HCT116 (cell line): ENCODE results near the gene COPS9.

ENCODE experiments used
- CEBPB ChIP-seq: IDR thresholded peaks from 2 replicates; pipeline ENCODE4 v1.6.1; 2012; ENCODE audit warnings: low read depth
- POLR2A ChIP-seq: IDR thresholded peaks from 2 replicates; pipeline ENCODE4 v1.7.0; 2011; ENCODE audit warnings: borderline replicate concordance; ENCODE audit not compliant: insufficient read depth, insufficient read length; ENCODE audit errors: extremely low read depth
- POLR2AphosphoS5 ChIP-seq: IDR thresholded peaks from 2 replicates; pipeline ENCODE4 v1.6.1; 2011; ENCODE audit warnings: mild to moderate bottlenecking, low read depth, low read length, moderate library complexity
- SIN3A ChIP-seq: IDR thresholded peaks from 2 replicates; pipeline ENCODE4 v1.6.1; 2012; ENCODE audit warnings: low read depth
- SP1 ChIP-seq: IDR thresholded peaks from 2 replicates; pipeline ENCODE4 v1.6.1; 2012; ENCODE audit warnings: low read depth
- YY1 ChIP-seq: IDR thresholded peaks from 2 replicates; pipeline ENCODE4 v1.6.1; 2011; ENCODE audit warnings: low read length, low read depth, moderate library complexity, mild to moderate bottlenecking; ENCODE audit not compliant: insufficient replicate concordance; ENCODE audit errors: extremely low read depth
- ZNF274 ChIP-seq: fragments of 200-500 bp; sonication (Bioruptor generic); IDR thresholded peaks from 2 replicates; pipeline ENCODE4 v1.6.1; 2014; ENCODE audit warnings: mild to moderate bottlenecking, low read depth, low read length, inconsistent platforms
- TF ChIP-seq, protein P1 (sequence below), 3 experiments: fragments of 200-600 bp in 1 of 3; sonication (generic) in 1 of 3; IDR thresholded peaks in 2 of 3; conservative IDR thresholded peaks in 1 of 3; 2 replicates each; pipeline ENCODE4 v1.5.1; 2012 to 2017; ENCODE audit warnings: low read depth in 2 of 3, low read length in 2 of 3, antibody characterized with exemption in 1 of 3, borderline replicate concordance in 1 of 3, control low read depth in 1 of 3, mild to moderate bottlenecking in 1 of 3, mixed read lengths in 1 of 3, mixed run types in 1 of 3, moderate library complexity in 1 of 3; ENCODE audit not compliant: insufficient read depth in 1 of 3
- TF ChIP-seq, protein P2 (sequence below): IDR thresholded peaks from 2 replicates; pipeline ENCODE4 v1.6.1; 2012
- TF ChIP-seq, protein P3 (sequence below): IDR thresholded peaks from 2 replicates; pipeline ENCODE4 v1.6.1; 2011; ENCODE audit warnings: mild to moderate bottlenecking, low read length, moderate library complexity; ENCODE audit not compliant: insufficient replicate concordance; ENCODE audit errors: extremely low read depth

DNA sequence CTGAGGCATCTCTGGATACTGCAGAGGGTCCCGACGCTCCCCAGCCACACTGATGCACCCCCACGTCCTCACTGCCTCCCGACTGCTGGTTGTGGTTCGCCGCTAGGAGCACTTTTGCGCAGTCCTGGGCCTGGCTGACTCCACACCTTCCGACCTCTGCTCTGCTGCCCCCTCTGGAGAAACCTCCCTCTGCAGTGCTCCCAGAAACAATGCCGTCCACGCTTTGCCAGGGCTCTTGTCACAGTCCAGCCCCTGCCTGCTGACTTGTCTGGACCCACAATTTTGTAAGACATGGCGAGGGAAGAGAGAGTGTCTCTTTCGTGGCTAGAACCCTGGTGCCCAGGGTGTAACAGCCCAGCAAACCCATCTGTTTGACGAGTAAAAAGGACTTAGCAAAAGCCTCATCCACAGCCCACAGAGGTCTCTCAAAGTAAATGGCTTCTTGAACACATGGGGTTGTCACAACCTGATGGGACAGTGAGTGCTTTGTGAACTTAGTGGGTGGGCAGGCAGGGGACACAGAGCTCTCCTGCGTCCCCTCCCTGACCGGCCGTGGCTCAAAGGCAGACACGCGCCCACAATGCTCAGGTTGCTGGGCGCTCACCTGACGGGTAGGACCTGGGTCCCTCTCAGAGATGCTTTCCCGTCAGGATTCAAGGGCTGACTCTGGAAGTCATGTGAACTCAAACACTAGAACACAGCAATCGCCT is 4.0 kb downstream of the COPS9 start:
- TF ChIP-seq, protein P1, sequence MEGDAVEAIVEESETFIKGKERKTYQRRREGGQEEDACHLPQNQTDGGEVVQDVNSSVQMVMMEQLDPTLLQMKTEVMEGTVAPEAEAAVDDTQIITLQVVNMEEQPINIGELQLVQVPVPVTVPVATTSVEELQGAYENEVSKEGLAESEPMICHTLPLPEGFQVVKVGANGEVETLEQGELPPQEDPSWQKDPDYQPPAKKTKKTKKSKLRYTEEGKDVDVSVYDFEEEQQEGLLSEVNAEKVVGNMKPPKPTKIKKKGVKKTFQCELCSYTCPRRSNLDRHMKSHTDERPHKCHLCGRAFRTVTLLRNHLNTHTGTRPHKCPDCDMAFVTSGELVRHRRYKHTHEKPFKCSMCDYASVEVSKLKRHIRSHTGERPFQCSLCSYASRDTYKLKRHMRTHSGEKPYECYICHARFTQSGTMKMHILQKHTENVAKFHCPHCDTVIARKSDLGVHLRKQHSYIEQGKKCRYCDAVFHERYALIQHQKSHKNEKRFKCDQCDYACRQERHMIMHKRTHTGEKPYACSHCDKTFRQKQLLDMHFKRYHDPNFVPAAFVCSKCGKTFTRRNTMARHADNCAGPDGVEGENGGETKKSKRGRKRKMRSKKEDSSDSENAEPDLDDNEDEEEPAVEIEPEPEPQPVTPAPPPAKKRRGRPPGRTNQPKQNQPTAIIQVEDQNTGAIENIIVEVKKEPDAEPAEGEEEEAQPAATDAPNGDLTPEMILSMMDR (IDR thresholded peaks at IDR 0.05 in 2 of 3, conservative IDR thresholded peaks at IDR 0.05 in 1 of 3; ENCODE audit: borderline replicate concordance in 1 of 3, insufficient read depth in 1 of 3, low read depth in 2 of 3, low read length in 2 of 3): peak in 2 of 3 experiments; percentile 34 to 51; a peak in 4 of 6 replicates
- TF ChIP-seq, protein P2, sequence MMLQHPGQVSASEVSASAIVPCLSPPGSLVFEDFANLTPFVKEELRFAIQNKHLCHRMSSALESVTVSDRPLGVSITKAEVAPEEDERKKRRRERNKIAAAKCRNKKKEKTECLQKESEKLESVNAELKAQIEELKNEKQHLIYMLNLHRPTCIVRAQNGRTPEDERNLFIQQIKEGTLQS: no peak
- TF ChIP-seq POLR2A (no peak), SP1 (no peak), YY1 (no peak), POLR2AphosphoS5 (no peak), ZNF274 (no peak), CEBPB (no peak), SIN3A (no peak)
- TF ChIP-seq, protein P3, sequence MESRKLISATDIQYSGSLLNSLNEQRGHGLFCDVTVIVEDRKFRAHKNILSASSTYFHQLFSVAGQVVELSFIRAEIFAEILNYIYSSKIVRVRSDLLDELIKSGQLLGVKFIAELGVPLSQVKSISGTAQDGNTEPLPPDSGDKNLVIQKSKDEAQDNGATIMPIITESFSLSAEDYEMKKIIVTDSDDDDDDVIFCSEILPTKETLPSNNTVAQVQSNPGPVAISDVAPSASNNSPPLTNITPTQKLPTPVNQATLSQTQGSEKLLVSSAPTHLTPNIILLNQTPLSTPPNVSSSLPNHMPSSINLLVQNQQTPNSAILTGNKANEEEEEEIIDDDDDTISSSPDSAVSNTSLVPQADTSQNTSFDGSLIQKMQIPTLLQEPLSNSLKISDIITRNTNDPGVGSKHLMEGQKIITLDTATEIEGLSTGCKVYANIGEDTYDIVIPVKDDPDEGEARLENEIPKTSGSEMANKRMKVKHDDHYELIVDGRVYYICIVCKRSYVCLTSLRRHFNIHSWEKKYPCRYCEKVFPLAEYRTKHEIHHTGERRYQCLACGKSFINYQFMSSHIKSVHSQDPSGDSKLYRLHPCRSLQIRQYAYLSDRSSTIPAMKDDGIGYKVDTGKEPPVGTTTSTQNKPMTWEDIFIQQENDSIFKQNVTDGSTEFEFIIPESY: no peak
